WERI-Rb-1 (cell line): Measurements from ENCODE around the gene METTL26.

Experiments
- DNase-seq: peaks from one replicate; pipeline ENCODE4 v3.0.0-alpha.2; 2020
- H3K27ac ChIP-seq: fragments of 250-450 bp; sonication (Bioruptor Pico); 2 replicates; pipeline ENCODE4 v1.5.1; 2020; ENCODE audit warnings: mild to moderate bottlenecking, moderate library complexity
- H3K27me3 ChIP-seq: fragments of 250-450 bp; sonication (Bioruptor Pico); 2 replicates; pipeline ENCODE4 v1.5.1; 2021; ENCODE audit warnings: mild to moderate bottlenecking, low read depth, moderate library complexity; ENCODE audit not compliant: insufficient read depth, severe bottlenecking
- H3K36me3 ChIP-seq: fragments of 250-450 bp; sonication (Bioruptor Pico); 2 replicates; pipeline ENCODE4 v1.5.1; 2020; ENCODE audit warnings: mild to moderate bottlenecking, moderate library complexity
- H3K4me3 ChIP-seq: 2 replicates; pipeline ENCODE4 v1.5.1; 2011; ENCODE audit warnings: low read depth, mild to moderate bottlenecking, control low read depth, low read length
- H3K9me3 ChIP-seq: fragments of 250-450 bp; sonication (Bioruptor Pico); 2 replicates; pipeline ENCODE4 v1.5.1; 2021; ENCODE audit warnings: mild to moderate bottlenecking, moderate library complexity; ENCODE audit not compliant: severe bottlenecking
- CTCF ChIP-seq: IDR thresholded peaks from 2 replicates; pipeline ENCODE4 v1.5.1; 2011; ENCODE audit warnings: low read depth, mild to moderate bottlenecking, control low read depth, inconsistent platforms, low read length

METTL26 gene

GRCh38 chr16:661184-661821, 25.2 kb upstream of the METTL26 start:
- no peak for TF ChIP-seq CTCF

GRCh38 chr16:660459-661183, 24.5 kb upstream of the METTL26 start:
- Histone ChIP-seq H3K4me3 (no peak overlapping the region), H3K27me3 (no peaks in the 10 kb centered on the region), H3K36me3 (peaks cover 70% of the 10 kb centered on the region), H3K27ac (peak overlapping the region; percentile 69), H3K9me3 (no peaks in the 10 kb centered on the region)
- TF ChIP-seq CTCF = peak; percentile 72
- peak; percentile 93 for DNase-seq

More at GRCh38 chr16:661184-661821, 25.2 kb upstream of the METTL26 start:
- no peaks in the 10 kb centered on the region for H3K27me3 ChIP-seq
- no peak overlapping the region for H3K4me3 ChIP-seq
- H3K27ac ChIP-seq = peak overlapping the region; percentile 69
- H3K36me3 ChIP-seq = peaks cover 69% of the 10 kb centered on the region
- H3K9me3 ChIP-seq = no peaks in the 10 kb centered on the region
- no peak for DNase-seq

- H3K27me3 ChIP-seq = no peaks in the 10 kb centered on the region
- peak overlapping the region; percentile 60 for H3K27ac ChIP-seq
- no peaks in the 10 kb centered on the region for H3K9me3 ChIP-seq
- H3K36me3 ChIP-seq = peaks cover 75% of the 10 kb centered on the region
- no peak for DNase-seq
- TF ChIP-seq CTCF = no peak
- no peak overlapping the region for H3K4me3 ChIP-seq
These were observed 24.0 kb upstream of the METTL26 start for GRCh38 chr16:660132-660458.

- Histone ChIP-seq H3K27me3 (no peaks in the 10 kb centered on the region), H3K36me3 (peaks cover 80% of the 10 kb centered on the region), H3K4me3 (no peak overlapping the region), H3K9me3 (no peaks in the 10 kb centered on the region), H3K27ac (no peak overlapping the region)
- no peak for DNase-seq
- no peak for TF ChIP-seq CTCF
These were observed 23.5 kb upstream of the METTL26 start for GRCh38 chr16:659618-660017.

GRCh38 chr16:658679-659571, 22.8 kb upstream of the METTL26 start:
- Histone ChIP-seq H3K27ac (no peak overlapping the region), H3K9me3 (no peaks in the 10 kb centered on the region), H3K4me3 (no peak overlapping the region), H3K27me3 (no peaks in the 10 kb centered on the region), H3K36me3 (peaks cover 78% of the 10 kb centered on the region)
- no peak for DNase-seq
- peak; percentile 23; the same call in 1 of the 2 replicates for TF ChIP-seq CTCF
